Dedifferentiated amniotic fluid mesenchymal stem cell (primary cell): Measurements from ENCODE around the gene RPL39.
"Not testable (repeated sequence)": the region's sequence is repeated elsewhere in the genome, so short reads cannot be mapped to it uniquely, and the experiment has no call there.

Experiments
- DNase-seq: peaks from one replicate; pipeline ENCODE4 v3.0.0-alpha.2; 2016; ENCODE audit errors: extremely low spot score

Gene RPL39

DNA sequence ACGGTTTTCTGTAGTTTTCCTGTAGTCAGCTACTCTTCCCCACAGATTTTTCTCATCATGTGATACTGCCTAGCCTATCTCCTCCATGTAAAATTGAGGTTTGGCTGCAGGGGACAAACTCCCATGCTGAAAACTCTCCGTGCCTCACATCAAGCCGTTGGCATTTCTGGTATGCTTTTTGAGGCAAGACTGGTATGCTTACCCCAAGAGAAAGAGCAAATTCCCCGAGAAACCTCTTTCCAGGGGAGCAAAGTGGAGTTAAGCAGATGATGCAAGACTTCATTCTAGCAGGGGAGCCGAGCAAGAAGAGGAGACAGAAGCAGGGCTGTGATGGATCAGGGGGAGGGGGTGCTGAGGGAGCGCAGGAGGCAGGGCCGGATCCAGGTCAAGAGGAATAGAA lies 28.2 kb downstream of the RPL39 start:
- DNase-seq: peak; percentile 87

DNA sequence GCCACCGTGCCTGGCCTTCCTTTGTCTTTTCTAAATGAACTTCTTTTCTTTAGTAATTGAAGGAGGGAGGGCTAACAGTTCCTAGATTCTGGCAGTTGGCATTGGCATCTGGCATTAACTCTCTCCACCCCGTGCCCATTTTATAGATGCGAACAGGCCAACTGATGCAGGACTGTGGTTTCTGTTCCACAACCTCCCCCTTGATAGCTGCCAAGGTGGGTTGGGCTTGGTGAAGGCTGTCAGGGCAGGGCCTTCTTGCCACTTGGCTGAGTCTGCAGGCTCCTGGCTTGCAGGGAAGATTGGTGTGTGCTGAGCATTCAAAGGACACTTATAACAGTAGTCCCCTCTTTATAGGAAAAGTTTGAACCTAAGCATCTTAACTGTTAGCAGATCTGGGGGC lies 28.7 kb downstream of the RPL39 start:
- no peak for DNase-seq

- no peak for DNase-seq
Observed at GRCh38 chrX:119760026-119760877, 31.2 kb downstream of the RPL39 start.

DNA sequence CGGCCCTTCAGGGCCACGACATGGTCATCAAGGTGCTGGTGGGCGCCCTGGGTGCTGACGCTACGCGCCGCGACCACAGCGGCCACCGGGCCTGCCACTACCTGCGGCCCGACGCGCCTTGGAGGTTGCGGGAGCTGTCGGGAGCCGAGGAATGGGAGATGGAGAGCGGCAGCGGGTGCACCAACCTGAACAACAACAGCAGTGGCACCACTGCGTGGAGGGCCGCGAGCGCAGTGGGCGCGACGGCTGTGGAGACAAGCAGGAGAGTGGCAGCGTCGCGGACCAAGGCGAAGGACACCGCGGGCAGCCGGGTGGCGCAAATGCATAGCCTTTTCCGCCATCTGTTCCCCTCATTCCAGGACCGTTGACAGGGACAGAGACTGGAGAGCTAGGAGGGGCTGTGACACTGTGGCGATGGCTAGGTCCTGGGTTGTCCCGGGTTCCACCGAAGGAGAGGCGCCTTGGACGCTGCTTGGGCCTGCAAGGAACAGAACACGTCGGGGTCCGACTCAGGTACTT lies 32.1 kb downstream of the RPL39 start:
- DNase-seq: no peak

DNA sequence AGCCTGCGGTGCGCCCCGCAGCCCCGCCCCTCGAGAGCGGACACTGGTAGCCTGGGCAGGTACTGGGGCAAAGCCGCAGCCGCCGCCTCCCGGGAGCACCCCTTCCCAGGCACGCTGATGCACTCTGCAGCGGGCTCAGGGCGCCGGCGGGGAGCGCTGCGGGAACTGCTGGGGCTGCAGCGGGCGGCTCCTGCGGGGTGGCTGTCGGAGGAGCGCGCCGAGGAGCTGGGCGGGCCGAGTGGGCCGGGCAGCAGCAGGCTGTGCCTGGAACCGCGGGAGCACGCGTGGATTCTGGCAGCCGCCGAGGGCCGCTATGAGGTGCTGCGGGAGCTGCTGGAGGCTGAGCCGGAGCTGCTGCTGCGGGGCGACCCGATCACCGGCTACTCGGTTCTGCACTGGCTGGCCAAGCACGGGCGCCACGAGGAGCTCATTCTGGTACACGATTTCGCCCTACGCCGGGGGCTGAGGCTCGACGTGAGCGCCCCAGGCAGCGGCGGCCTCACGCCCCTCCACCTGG lies 32.6 kb downstream of the RPL39 start:
- no peak for DNase-seq

DNA sequence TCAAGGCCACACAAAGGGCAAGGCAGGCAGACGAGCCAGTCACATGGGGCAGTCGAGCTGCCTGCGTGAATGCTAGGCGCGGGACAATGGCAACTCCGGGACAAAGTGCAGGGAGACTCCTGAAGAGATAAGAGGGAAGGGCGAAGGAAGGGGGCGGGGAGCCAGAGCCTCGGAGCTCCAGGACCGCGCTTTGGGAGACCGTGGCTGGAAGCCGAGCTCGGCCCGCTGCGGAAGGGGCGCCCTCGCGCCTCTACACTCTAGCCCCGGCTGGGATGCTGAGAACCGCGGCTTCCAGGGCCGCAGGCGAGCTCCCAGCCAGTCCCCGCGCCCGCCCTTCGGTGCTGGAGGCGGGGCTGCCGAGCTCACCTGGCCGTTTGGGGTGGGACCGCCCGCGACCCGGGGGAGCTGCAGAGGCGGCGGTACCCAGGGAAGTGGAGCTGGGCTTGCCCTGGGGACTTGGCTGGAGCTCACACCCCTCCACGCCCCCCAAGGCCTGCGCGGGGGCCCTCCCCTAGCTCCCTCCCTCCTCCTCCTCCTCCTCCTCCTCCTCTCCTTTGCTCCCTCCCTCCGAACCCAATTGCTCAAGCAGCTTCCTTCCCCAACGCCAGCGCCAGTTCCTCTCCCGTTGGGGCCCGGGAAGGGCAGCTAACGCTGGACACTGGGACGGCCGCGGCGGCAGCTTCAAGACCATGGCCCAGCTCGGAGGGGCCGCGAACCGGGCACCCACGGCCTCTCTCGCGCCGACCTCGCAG lies 33.3 kb downstream of the RPL39 start, which contains the start of gene SOWAHD:
Gene SOWAHD (plus strand): TSS at position 610 of the 752 bp plus-strand sequence. CDS start 80 bp downstream, at position 690.
- no peak for DNase-seq

DNA sequence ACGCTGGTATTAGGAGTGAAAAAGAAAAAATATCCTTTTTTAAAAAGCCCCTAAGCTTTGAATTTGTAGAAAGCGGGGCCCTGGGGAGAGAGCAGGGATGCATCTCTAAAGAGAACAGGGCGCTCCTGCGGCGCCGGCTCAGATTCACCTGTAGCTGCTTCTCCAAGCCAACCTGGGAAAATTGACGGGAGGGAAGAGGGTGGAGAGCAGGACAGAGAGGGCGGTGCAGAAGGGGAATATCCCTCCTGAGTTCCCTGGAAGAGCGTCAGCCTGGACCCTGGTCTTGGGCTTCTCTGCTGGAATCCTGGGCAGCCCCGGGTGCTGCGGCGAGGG lies 33.8 kb downstream of the RPL39 start:
- DNase-seq: no peak

DNA sequence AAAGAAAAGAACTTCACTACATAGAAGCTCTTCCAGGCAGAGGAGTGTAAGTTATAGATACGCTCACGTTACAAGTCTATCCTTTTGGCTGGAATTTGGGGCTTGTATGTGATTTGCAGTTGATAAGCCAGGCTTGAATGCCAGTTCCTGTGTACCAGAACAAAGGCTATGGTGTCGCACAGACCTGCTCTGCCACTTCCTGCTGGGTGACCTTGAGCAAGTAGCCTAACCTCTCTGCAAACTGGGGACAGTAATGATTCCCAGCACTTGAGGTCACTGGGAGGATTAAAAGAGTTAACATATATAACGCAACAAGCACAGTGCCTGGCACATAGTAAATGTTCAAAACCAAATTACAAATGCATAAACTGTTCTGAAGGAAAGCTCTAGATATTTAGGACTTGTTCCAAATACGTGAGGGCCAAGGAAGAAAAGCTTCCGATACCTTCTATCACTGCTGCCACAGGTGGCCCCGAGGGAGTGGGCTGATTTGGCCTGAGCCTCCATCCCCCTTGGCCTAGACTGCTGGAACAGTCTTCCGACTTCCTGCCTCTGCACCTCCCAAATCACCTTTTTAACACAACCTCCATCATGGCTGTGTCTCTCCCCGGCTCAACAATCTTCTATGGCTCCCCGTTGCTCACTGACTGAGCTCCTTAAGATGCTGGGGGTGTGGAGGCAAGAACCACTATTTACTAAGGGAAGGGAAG lies 34.3 kb downstream of the RPL39 start:
- DNase-seq: no peak

DNA sequence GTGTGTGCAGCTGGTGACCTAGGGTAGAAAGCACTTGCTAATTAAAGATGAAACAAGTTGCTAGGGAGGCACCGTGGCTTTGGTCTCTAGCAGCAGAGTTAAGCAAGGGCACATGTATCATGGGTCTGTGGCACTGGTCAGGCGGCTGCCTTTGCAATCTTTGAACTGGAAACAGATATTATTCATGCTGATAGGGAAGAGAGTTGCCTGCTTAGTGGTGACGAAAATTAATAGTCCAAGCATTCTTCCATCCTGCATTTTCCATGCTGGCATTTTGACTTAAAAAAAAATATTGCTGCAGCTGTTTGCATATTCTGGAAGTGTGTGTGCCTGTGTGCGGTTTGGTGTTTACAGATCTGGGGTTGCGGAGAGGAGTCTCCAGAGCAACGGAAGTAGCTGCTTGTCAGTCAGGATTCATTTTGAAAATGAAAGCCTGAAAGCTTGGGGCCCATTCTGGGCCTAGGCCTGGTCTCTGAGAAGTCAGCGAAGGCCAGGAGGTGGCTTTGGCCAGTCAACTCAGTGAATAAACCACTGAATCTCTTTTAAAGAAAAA lies 35.4 kb downstream of the RPL39 start:
- DNase-seq: no peak

DNA sequence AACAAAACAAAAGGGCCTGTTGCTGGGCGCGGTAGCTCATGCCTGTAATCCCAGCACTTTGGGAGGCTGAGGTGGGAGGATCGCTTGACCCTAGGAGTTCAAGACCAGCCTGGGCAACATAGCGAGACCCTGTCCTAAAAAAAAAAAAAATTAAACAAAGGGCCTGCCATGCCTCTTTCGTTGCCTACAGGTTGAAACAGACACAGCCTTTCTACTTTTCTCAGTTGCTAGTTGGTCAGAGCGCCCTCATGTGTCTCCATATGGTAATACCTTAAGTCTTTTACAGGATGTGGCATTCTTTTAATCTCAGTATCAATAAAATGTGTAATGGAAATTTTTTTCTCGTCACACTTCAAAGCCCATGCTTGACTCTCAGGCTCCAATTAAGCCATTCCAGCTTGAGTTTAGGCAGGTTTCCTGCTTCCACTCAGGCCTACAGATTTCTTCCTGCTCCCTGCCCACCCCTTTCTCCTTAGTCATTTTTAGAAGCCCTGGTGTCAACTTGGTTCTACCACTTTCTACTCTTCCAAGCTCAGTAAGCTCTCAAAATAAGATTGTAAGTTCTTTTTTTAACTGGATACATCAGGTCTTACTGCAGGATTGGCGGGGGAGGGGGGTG lies 37.7 kb downstream of the RPL39 start:
- DNase-seq: peak; percentile 43

DNA sequence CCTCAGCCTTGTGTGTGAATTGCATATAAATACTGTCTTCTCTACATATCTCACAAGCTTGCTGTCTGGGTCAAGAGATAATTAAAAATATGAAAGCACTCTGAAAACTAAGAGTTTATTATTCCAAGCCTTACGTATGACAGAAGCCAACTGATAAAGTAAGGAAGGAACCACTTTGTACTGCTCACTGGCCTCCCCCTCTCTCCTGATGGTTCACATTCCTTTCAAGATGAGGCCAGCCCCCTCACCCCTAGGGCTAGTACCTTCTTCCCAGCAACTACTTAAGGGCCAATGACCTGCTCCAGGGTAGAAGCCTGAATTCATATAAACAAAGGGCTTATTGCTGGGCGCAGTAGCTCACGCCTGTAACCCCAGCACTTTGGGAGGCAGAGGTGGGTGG lies 38.4 kb downstream of the RPL39 start:
- no peak for DNase-seq

DNA sequence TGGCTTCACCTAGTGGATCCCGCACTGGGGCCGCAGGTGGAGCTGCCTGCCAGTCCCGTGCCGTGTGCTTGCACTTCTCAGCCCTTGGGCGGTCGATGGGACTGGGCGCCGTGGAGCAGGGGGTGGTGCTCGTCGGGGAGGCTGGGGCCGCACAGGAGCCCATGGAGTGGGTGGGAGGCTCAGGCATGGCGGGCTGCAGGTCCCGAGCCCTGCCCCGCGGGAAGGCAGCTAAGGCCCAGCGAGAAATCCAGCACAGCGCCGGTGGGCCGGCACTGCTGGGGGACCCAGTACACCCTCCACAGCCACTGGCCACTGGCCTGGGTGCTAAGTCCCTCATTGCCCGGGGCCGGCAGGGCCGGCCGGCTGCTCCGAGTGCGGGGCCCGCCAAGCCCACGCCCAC lies 40.7 kb downstream of the RPL39 start:
- not testable (repeated sequence) for DNase-seq

- not testable (repeated sequence) for DNase-seq
Observed at GRCh38 chrX:119750131-119750530, 41.3 kb downstream of the RPL39 start.

DNA sequence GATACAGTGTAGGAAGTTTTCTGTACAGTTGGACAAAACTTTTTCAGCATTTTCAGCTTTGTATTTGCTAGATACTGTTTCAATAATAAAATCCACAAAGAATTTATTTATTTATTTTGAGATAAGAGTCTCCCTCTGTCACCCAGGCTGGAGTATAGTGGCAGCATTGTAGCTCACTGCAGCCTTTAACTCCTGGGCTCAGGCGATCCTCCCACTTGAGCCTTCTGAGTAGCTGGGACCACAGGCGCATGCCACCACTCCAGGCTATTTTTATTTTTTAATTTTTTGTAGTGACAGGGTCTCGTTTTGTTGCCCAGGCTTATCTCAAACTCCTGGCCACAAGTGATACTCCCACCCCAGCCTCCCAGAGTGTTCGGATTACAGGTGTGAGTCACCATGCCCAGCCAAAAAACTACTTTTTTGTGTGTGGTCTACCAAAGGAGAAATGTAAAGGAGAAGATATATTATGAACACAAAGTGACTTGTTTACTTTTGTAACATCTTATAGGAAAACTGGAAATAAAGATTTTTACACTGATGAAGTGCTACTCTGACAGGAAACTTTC lies 46.1 kb downstream of the RPL39 start:
- DNase-seq: no peak

- DNase-seq: no peak
Observed at GRCh38 chrX:119738742-119739141, 52.7 kb downstream of the RPL39 start.
